WTC11 (cell line): Measurements from ENCODE around the gene PI4K2A. TPM values are rescaled to one million over a fixed set of nuclear protein-coding genes. Genes with fewer than 3 reads are reported as not detected.

Experiments used
- ATAC-seq: fragments of 200-7000 bp; cut with Tn5 transposase; 2 replicates; pipeline ENCODE4 v1.10.0; 2021; ENCODE audit warnings: mild to moderate bottlenecking, moderate library complexity
- CTCF ChIA-PET: fragments of 300-600 bp; sonication (Branson Sonifier 250); formaldehyde crosslinking; loops from one replicate; lab custom pipeline; 2021; ENCODE audit warnings: antibody characterized with exemption; lab: Charles Lee
- POLR2A ChIA-PET: fragments of 350-600 bp; sonication (Branson Sonifier 250); formaldehyde crosslinking; loops from one replicate; lab custom pipeline; 2021; ENCODE audit warnings: antibody characterized with exemption; lab: Charles Lee
- DNase-seq: peaks from one replicate; pipeline ENCODE4 v3.0.0; 2021; ENCODE audit warnings: low spot score
- H3K27ac Mint-ChIP-seq: 2 replicates; pipeline ENCODE4 v1.8.0; 2021; ENCODE audit warnings: mixed read lengths
- H3K27me3 Mint-ChIP-seq: 2 replicates; pipeline ENCODE4 v1.8.0; 2021; ENCODE audit warnings: low read depth, mild to moderate bottlenecking, moderate library complexity, mixed read lengths
- H3K36me3 Mint-ChIP-seq: 2 replicates; pipeline ENCODE4 v1.8.0; 2021; ENCODE audit warnings: mixed read lengths
- H3K4me1 Mint-ChIP-seq: 2 replicates; pipeline ENCODE4 v1.8.0; 2022; ENCODE audit warnings: mixed read lengths
- H3K4me3 Mint-ChIP-seq: 2 replicates; pipeline ENCODE4 v1.8.0; 2021; ENCODE audit warnings: mild to moderate bottlenecking, moderate library complexity, mixed read lengths
- H3K9me3 Mint-ChIP-seq: 2 replicates; pipeline ENCODE4 v1.8.0; 2021; ENCODE audit warnings: mixed read lengths
- EMX1 ChIP-seq: fragments of 250-450 bp; sonication (Bioruptor Pico); IDR thresholded peaks from 2 replicates; pipeline ENCODE4 v1.8.0; 2021; ENCODE audit warnings: mild to moderate bottlenecking
- FOXJ3 ChIP-seq: sonication (generic); formaldehyde crosslinking; IDR thresholded peaks from 2 replicates; pipeline ENCODE4 v1.9.0; 2021; ENCODE audit warnings: missing genetic modification reagents, mild to moderate bottlenecking, borderline replicate concordance
- GTF2I ChIP-seq: fragments of 250-450 bp; sonication (Bioruptor Pico); conservative IDR thresholded peaks from 2 replicates; pipeline ENCODE4 v1.4.0; 2021; ENCODE audit warnings: mild to moderate bottlenecking
- IRF2 ChIP-seq: sonication (generic); formaldehyde crosslinking; IDR thresholded peaks from 2 replicates; pipeline ENCODE4 v1.8.0; 2022; ENCODE audit warnings: low read depth, missing genetic modification reagents, borderline replicate concordance
- MXD4 ChIP-seq: fragments of 250-450 bp; sonication (Bioruptor Pico); IDR thresholded peaks from 2 replicates; pipeline ENCODE4 v1.8.0; 2021; ENCODE audit warnings: mild to moderate bottlenecking, moderate library complexity, borderline replicate concordance
- NR1H2 ChIP-seq: sonication (generic); formaldehyde crosslinking; IDR thresholded peaks from 2 replicates; pipeline ENCODE4 v1.9.0; 2021; ENCODE audit warnings: mild to moderate bottlenecking, moderate library complexity, missing genetic modification reagents
- NR2C2 ChIP-seq: sonication (generic); formaldehyde crosslinking; IDR thresholded peaks from 2 replicates; pipeline ENCODE4 v1.8.0; 2022; ENCODE audit warnings: mild to moderate bottlenecking, missing genetic modification reagents
- SMAD3 ChIP-seq: sonication (generic); formaldehyde crosslinking; IDR thresholded peaks from 2 replicates; pipeline ENCODE4 v1.8.0; 2022; ENCODE audit warnings: missing genetic modification reagents, mild to moderate bottlenecking, borderline replicate concordance
- TP53 ChIP-seq: sonication (generic); formaldehyde crosslinking; IDR thresholded peaks from 2 replicates; pipeline ENCODE4 v1.8.1; 2023; ENCODE audit warnings: mild to moderate bottlenecking, missing genetic modification reagents
- ZNF138 ChIP-seq: sonication (generic); formaldehyde crosslinking; conservative IDR thresholded peaks from 2 replicates; pipeline ENCODE4 v1.8.1; 2022; ENCODE audit warnings: mild to moderate bottlenecking, moderate library complexity, missing genetic modification reagents
- ZNF317 ChIP-seq: sonication (generic); formaldehyde crosslinking; IDR thresholded peaks from 2 replicates; pipeline ENCODE4 v1.8.1; 2023; ENCODE audit warnings: low read depth, mild to moderate bottlenecking, moderate library complexity, missing genetic modification reagents, borderline replicate concordance
- ZNF416 ChIP-seq: fragments of 250-450 bp; sonication (Bioruptor Pico); IDR thresholded peaks from 2 replicates; pipeline ENCODE4 v1.9.0; 2021; ENCODE audit warnings: mild to moderate bottlenecking, inconsistent platforms
- ZNF423 ChIP-seq: fragments of 250-450 bp; sonication (Bioruptor Pico); IDR thresholded peaks from 2 replicates; pipeline ENCODE4 v2.1.2; 2022; ENCODE audit warnings: mild to moderate bottlenecking, moderate library complexity
- ZNF671 ChIP-seq: fragments of 250-450 bp; sonication (Bioruptor Pico); IDR thresholded peaks from 2 replicates; pipeline ENCODE4 v1.8.0; 2021; ENCODE audit warnings: mild to moderate bottlenecking
- total RNA-seq: library from RNA; stranded (reverse); gene quantifications from 3 replicates; pipeline ENCODE4 v1.2.3, GENCODE V29; 2021
- TF ChIP-seq, protein P1 (sequence below): sonication (generic); formaldehyde crosslinking; IDR thresholded peaks from 2 replicates; pipeline ENCODE4 v1.8.1; 2023; ENCODE audit warnings: mild to moderate bottlenecking, missing genetic modification reagents, moderate library complexity
- TF ChIP-seq, protein P2 (sequence below): sonication (generic); formaldehyde crosslinking; IDR thresholded peaks from 2 replicates; pipeline ENCODE4 v1.8.0; 2022; ENCODE audit warnings: mild to moderate bottlenecking, missing genetic modification reagents
- TF ChIP-seq, protein P3 (sequence below): sonication (generic); formaldehyde crosslinking; IDR thresholded peaks from 2 replicates; pipeline ENCODE4 v1.8.0; 2022; ENCODE audit warnings: mild to moderate bottlenecking, missing genetic modification reagents
- TF ChIP-seq, protein P4 (sequence below): sonication (generic); formaldehyde crosslinking; conservative IDR thresholded peaks from 2 replicates; pipeline ENCODE4 v1.8.1; 2022; ENCODE audit warnings: mild to moderate bottlenecking, missing genetic modification reagents
- TF ChIP-seq, protein P5 (sequence below): sonication (generic); formaldehyde crosslinking; IDR thresholded peaks from 2 replicates; pipeline ENCODE4 v1.8.1; 2022; ENCODE audit warnings: low read depth, missing genetic modification reagents, borderline replicate concordance
- TF ChIP-seq, protein P6 (sequence below): sonication (generic); formaldehyde crosslinking; IDR thresholded peaks from 2 replicates; pipeline ENCODE4 v1.8.0; 2023; ENCODE audit warnings: missing genetic modification reagents, mild to moderate bottlenecking, borderline replicate concordance
- TF ChIP-seq, protein P7 (sequence below): fragments of 250-450 bp; sonication (Bioruptor Pico); conservative IDR thresholded peaks from 2 replicates; pipeline ENCODE4 v1.9.0; 2021; ENCODE audit warnings: mild to moderate bottlenecking

Gene PI4K2A
- total RNA-seq, 1 experiment from 2014 or later: 19.5 TPM

DNA sequence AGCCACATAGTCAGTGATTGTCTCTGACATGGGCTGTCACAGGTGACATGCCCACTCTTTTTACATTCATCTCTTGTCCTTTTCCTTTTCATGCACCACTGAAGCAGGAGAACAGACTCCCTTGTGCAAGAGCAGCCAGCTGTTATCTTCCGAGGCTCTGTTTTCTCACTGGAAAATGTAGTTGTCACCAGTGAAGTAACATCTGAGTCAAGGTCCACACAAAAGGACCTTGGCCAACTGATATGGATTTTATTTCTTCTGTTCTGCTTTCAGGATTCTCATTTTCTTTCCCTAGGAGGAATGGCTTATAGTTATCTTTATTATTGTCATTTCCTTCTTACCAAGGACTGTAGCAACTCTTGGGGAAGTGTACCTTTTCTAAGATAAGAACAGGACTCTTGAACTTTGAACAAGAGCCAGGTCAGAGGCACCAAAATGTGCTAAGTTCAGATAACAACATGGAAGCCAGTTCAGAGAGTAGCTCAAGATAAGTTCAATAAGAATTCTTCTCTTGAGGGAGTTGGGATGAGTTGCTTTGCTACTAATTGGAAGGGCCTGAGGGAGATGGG is 23.9 kb downstream of the PI4K2A start:
- POLR2A ChIA-PET: no interaction called here
- Mint-ChIP-seq H3K4me3 (no peak overlapping the region), H3K9me3 (no peaks in the 10 kb centered on the region), H3K36me3 (peaks cover 59% of the 10 kb centered on the region)
- no peak for ATAC-seq
- no peak for TF ChIP-seq ZNF138 (CRISPR knock-in tag)
- no peak for TF ChIP-seq ZNF671 (CRISPR knock-in tag)
- no peak for TF ChIP-seq ZNF317 (CRISPR knock-in tag)
- TF ChIP-seq, protein P1, sequence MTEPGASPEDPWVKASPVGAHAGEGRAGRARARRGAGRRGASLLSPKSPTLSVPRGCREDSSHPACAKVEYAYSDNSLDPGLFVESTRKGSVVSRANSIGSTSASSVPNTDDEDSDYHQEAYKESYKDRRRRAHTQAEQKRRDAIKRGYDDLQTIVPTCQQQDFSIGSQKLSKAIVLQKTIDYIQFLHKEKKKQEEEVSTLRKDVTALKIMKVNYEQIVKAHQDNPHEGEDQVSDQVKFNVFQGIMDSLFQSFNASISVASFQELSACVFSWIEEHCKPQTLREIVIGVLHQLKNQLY (CRISPR knock-in tag): no peak
- TF ChIP-seq, protein P2, sequence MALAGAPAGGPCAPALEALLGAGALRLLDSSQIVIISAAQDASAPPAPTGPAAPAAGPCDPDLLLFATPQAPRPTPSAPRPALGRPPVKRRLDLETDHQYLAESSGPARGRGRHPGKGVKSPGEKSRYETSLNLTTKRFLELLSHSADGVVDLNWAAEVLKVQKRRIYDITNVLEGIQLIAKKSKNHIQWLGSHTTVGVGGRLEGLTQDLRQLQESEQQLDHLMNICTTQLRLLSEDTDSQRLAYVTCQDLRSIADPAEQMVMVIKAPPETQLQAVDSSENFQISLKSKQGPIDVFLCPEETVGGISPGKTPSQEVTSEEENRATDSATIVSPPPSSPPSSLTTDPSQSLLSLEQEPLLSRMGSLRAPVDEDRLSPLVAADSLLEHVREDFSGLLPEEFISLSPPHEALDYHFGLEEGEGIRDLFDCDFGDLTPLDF (CRISPR knock-in tag): no peak
- no peak for TF ChIP-seq EMX1
- TF ChIP-seq TP53: no peak
- TF ChIP-seq NR1H2: no peak
- TF ChIP-seq, protein P3, sequence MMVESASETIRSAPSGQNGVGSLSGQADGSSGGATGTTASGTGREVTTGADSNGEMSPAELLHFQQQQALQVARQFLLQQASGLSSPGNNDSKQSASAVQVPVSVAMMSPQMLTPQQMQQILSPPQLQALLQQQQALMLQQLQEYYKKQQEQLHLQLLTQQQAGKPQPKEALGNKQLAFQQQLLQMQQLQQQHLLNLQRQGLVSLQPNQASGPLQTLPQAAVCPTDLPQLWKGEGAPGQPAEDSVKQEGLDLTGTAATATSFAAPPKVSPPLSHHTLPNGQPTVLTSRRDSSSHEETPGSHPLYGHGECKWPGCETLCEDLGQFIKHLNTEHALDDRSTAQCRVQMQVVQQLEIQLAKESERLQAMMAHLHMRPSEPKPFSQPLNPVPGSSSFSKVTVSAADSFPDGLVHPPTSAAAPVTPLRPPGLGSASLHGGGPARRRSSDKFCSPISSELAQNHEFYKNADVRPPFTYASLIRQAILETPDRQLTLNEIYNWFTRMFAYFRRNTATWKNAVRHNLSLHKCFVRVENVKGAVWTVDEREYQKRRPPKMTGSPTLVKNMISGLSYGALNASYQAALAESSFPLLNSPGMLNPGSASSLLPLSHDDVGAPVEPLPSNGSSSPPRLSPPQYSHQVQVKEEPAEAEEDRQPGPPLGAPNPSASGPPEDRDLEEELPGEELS: no peak
- TF ChIP-seq NR2C2 (CRISPR knock-in tag): no peak
- TF ChIP-seq IRF2: no peak
- TF ChIP-seq, protein P4, sequence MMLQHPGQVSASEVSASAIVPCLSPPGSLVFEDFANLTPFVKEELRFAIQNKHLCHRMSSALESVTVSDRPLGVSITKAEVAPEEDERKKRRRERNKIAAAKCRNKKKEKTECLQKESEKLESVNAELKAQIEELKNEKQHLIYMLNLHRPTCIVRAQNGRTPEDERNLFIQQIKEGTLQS (CRISPR knock-in tag): no peak
- TF ChIP-seq, all 79 proteins: peak for 0
- H3K27ac Mint-ChIP-seq: no peak overlapping the region
- no peak for DNase-seq
- no peaks in the 10 kb centered on the region for H3K27me3 Mint-ChIP-seq
- CTCF ChIA-PET: no interaction called here
- H3K4me1 Mint-ChIP-seq: no peaks in the 10 kb centered on the region

DNA sequence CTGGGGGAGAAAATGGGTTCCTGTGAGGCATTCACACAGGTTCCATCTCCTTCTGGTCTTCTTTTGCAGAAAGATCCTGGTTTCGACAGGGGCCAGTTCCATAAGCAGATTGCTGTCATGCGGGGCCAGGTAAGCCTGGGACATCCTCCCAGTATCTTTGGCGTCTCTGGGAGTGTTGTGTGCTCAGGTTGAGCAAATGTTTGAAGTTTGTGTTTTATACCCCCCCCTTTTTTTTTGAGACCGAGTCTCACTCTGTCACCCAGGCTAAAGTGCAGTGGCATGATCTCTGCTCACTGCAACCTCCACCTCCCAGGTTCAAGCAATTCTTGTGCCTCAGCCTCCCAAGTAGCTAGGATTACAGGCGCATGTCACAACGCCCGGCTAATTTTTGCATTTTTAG is 26.5 kb downstream of the PI4K2A start:
- no peaks in the 10 kb centered on the region for H3K9me3 Mint-ChIP-seq
- H3K27me3 Mint-ChIP-seq: no peaks in the 10 kb centered on the region
- peaks cover 56% of the 10 kb centered on the region for H3K36me3 Mint-ChIP-seq
- ATAC-seq: no peak
- ChIA-PET CTCF (no interaction called here), POLR2A (no interaction called here)
- TF ChIP-seq FOXJ3 (CRISPR knock-in tag) (no peak), MXD4 (CRISPR knock-in tag) (no peak), GTF2I (CRISPR knock-in tag) (no peak), ZNF423 (CRISPR knock-in tag) (no peak), SMAD3 (CRISPR knock-in tag) (no peak), ZNF416 (CRISPR knock-in tag) (no peak)
- TF ChIP-seq, protein P5, sequence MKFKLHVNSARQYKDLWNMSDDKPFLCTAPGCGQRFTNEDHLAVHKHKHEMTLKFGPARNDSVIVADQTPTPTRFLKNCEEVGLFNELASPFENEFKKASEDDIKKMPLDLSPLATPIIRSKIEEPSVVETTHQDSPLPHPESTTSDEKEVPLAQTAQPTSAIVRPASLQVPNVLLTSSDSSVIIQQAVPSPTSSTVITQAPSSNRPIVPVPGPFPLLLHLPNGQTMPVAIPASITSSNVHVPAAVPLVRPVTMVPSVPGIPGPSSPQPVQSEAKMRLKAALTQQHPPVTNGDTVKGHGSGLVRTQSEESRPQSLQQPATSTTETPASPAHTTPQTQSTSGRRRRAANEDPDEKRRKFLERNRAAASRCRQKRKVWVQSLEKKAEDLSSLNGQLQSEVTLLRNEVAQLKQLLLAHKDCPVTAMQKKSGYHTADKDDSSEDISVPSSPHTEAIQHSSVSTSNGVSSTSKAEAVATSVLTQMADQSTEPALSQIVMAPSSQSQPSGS (CRISPR knock-in tag): no peak
- TF ChIP-seq, protein P6, sequence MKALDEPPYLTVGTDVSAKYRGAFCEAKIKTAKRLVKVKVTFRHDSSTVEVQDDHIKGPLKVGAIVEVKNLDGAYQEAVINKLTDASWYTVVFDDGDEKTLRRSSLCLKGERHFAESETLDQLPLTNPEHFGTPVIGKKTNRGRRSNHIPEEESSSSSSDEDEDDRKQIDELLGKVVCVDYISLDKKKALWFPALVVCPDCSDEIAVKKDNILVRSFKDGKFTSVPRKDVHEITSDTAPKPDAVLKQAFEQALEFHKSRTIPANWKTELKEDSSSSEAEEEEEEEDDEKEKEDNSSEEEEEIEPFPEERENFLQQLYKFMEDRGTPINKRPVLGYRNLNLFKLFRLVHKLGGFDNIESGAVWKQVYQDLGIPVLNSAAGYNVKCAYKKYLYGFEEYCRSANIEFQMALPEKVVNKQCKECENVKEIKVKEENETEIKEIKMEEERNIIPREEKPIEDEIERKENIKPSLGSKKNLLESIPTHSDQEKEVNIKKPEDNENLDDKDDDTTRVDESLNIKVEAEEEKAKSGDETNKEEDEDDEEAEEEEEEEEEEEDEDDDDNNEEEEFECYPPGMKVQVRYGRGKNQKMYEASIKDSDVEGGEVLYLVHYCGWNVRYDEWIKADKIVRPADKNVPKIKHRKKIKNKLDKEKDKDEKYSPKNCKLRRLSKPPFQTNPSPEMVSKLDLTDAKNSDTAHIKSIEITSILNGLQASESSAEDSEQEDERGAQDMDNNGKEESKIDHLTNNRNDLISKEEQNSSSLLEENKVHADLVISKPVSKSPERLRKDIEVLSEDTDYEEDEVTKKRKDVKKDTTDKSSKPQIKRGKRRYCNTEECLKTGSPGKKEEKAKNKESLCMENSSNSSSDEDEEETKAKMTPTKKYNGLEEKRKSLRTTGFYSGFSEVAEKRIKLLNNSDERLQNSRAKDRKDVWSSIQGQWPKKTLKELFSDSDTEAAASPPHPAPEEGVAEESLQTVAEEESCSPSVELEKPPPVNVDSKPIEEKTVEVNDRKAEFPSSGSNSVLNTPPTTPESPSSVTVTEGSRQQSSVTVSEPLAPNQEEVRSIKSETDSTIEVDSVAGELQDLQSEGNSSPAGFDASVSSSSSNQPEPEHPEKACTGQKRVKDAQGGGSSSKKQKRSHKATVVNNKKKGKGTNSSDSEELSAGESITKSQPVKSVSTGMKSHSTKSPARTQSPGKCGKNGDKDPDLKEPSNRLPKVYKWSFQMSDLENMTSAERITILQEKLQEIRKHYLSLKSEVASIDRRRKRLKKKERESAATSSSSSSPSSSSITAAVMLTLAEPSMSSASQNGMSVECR (CRISPR knock-in tag): no peak
- TF ChIP-seq, protein P7, sequence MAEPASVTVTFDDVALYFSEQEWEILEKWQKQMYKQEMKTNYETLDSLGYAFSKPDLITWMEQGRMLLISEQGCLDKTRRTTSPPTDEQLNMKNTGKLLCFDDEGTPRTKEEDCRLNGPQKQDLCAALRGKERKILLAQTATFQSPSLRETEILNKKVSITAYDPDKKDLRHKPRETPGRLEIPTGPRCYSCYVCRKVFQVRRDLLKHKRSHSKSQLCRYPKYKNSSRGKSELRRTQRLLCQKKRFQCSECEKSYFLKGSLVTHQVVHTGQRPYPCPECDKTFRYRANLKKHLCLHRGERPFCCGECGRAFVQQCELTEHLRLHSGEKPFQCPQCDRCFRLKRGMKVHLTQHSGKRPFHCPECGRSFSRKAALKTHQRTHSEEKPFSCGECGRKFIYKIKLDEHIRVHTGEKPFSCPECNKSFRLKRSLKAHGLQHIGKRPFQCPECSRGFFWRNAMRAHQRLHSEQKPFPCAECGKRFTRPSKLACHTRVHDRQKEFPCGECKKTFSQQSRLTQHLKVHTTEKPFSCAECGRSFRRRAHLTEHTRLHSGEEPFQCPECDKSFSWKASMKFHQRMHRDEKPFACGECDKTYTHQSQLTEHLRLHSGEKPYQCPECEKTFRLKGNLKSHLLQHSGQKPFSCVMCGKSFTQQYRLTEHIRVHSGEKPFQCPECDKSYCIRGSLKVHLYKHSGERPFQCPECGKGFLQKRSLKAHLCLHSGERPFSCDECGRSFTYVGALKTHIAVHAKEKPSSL (CRISPR knock-in tag): no peak
- no peak overlapping the region for H3K27ac Mint-ChIP-seq
- no peak for DNase-seq
- no peaks in the 10 kb centered on the region for H3K4me1 Mint-ChIP-seq
- H3K4me3 Mint-ChIP-seq: no peak overlapping the region
